HepG2 (cell line): Measurements from ENCODE around the gene TM2D3. TPM values are rescaled to one million over a fixed set of nuclear protein-coding genes. Genes with fewer than 3 reads are reported as not detected.

Source experiments
- ATAC-seq: fragments of 200-7000 bp; cut with Tn5 transposase; 3 replicates; pipeline ENCODE4 v1.9.1; 2020; ENCODE audit warnings: mild to moderate bottlenecking, moderate library complexity
- BruUV-seq: library from RNA; stranded (reverse); fragments of 400-500 nt; replicated peaks from 2 replicates; lab custom pipeline; 2021; lab: Mats Ljungman, UMichigan
- CTCF ChIA-PET: fragments of 300-600 bp; formaldehyde crosslinking; extraction: SDS; loops from one replicate; lab custom pipeline; 2021; ENCODE audit warnings: low total read pairs, inconsistent platforms, low intra/inter-chr PET ratio; lab: Yijun Ruan, JAX
- POLR2A ChIA-PET: fragments of 350-600 bp; sonication (Branson Sonifier 250); formaldehyde crosslinking; loops from one replicate; lab custom pipeline; 2020; ENCODE audit warnings: antibody characterized with exemption, inconsistent platforms; lab: Yijun Ruan, JAX
- DNase-seq: peaks from one replicate; pipeline ENCODE4 v3.0.0-alpha.2; 2015; ENCODE audit warnings: low spot score
- FAIRE-seq: peaks from 3 replicates; lab custom pipeline; 2011; peaks lifted over from hg19 to GRCh38; lab: Jason Lieb, UNC
- H2AFZ ChIP-seq: one replicate; pipeline ENCODE4 v1.6.1; 2011; ENCODE audit warnings: low read length, inconsistent platforms
- H3K27ac ChIP-seq: fragments of 300-600 bp; 3 replicates; pipeline ENCODE4 v1.8.0; 2011; ENCODE audit warnings: mixed run types, mild to moderate bottlenecking, mixed read lengths, low read length, inconsistent platforms; ENCODE audit not compliant: insufficient read depth; ENCODE audit errors: extremely low read length
- H3K27me3 ChIP-seq, 2 experiments: fragments of 200-600 bp in 1 of 2; 2 replicates in 1 of 2; 3 replicates in 1 of 2; pipeline versions ENCODE4 v1.6.0 to v1.8.0; 2011; ENCODE audit warnings: low read length in 2 of 2, mild to moderate bottlenecking in 2 of 2, moderate library complexity in 2 of 2, inconsistent platforms in 1 of 2; ENCODE audit not compliant: insufficient read depth in 2 of 2, control insufficient read depth in 1 of 2
- H3K36me3 ChIP-seq, 2 experiments: fragments of 200-600 bp in 1 of 2; replicated peaks in 1 of 2; 2 replicates in 1 of 2; 3 replicates in 1 of 2; pipeline versions ENCODE4 v1.5.1 to v1.8.0; 2011; ENCODE audit warnings: low read length in 2 of 2, inconsistent platforms in 1 of 2; ENCODE audit not compliant: insufficient read depth in 2 of 2, control insufficient read depth in 1 of 2
- H3K4me1 ChIP-seq: 2 replicates; pipeline ENCODE4 v1.5.1; 2012; ENCODE audit warnings: low read length, inconsistent platforms; ENCODE audit not compliant: insufficient read depth
- H3K4me2 ChIP-seq: 2 replicates; pipeline ENCODE4 v1.6.0; 2011; ENCODE audit warnings: low read depth, low read length, inconsistent platforms
- H3K4me3 ChIP-seq, 3 experiments: fragments of 200-600 bp in 1 of 3; sonication (generic), shearing (Covaris generic) in 1 of 3; replicated peaks in 1 of 3; 2 replicates each; pipeline ENCODE4 v1.5.1; 2011 to 2016; ENCODE audit warnings: low read length in 3 of 3, inconsistent platforms in 2 of 3, low read depth in 2 of 3, mild to moderate bottlenecking in 2 of 3, control low read depth in 1 of 3, mixed read lengths in 1 of 3; ENCODE audit not compliant: insufficient read depth in 1 of 3
- H3K79me2 ChIP-seq: one replicate; pipeline ENCODE4 v1.6.1; 2011; ENCODE audit warnings: low read length, inconsistent platforms; ENCODE audit not compliant: insufficient read depth
- H3K9ac ChIP-seq: 2 replicates; pipeline ENCODE4 v1.6.0; 2011; ENCODE audit warnings: mild to moderate bottlenecking, low read depth, low read length, inconsistent platforms; ENCODE audit not compliant: insufficient read depth
- H3K9me3 ChIP-seq: 2 replicates; pipeline ENCODE4 v1.5.1; 2012; ENCODE audit warnings: mild to moderate bottlenecking, low read length
- H4K20me1 ChIP-seq: 2 replicates; pipeline ENCODE4 v1.6.0; 2011; ENCODE audit warnings: inconsistent platforms, mild to moderate bottlenecking, low read length, moderate library complexity; ENCODE audit not compliant: insufficient read depth
- FOXA3 ChIP-seq: IDR thresholded peaks from 2 replicates; pipeline ENCODE4 v1.6.1; 2016; ENCODE audit warnings: missing genetic modification reagents, missing compliant biosample characterization
- HDAC6 ChIP-seq: fragments of 200-600 bp; sonication (generic); IDR thresholded peaks from 2 replicates; pipeline ENCODE4 v1.7.0; 2017; ENCODE audit warnings: mild to moderate bottlenecking, antibody characterized with exemption, low read length, low read depth
- KLF16 ChIP-seq, 2 experiments: sonication (generic) in 1 of 2; formaldehyde crosslinking in 1 of 2; IDR thresholded peaks; 2 replicates each; pipeline versions ENCODE4 v1.6.1 to v1.8.0; 2016 to 2023; ENCODE audit warnings: missing genetic modification reagents in 2 of 2, missing compliant biosample characterization in 1 of 2
- MED8 ChIP-seq: sonication (generic); formaldehyde crosslinking; IDR thresholded peaks from 2 replicates; pipeline ENCODE4 v1.8.1; 2023; ENCODE audit warnings: mild to moderate bottlenecking, missing genetic modification reagents; ENCODE audit not compliant: insufficient replicate concordance
- MIXL1 ChIP-seq: IDR thresholded peaks from 2 replicates; pipeline ENCODE4 v1.6.1; 2016
- NFKB2 ChIP-seq: sonication (generic); formaldehyde crosslinking; IDR thresholded peaks from 2 replicates; pipeline ENCODE4 v1.4.0; 2020; ENCODE audit warnings: missing genetic modification reagents, borderline replicate concordance
- PAWR ChIP-seq: sonication (generic); formaldehyde crosslinking; IDR thresholded peaks from 2 replicates; pipeline ENCODE4 v1.4.0; 2020; ENCODE audit warnings: missing genetic modification reagents, mild to moderate bottlenecking, borderline replicate concordance
- SIX1 ChIP-seq: sonication (generic); formaldehyde crosslinking; IDR thresholded peaks from 2 replicates; pipeline ENCODE4 v1.4.0; 2020; ENCODE audit warnings: missing genetic modification reagents, borderline replicate concordance
- ZNF124 ChIP-seq: sonication (generic); formaldehyde crosslinking; IDR thresholded peaks from 2 replicates; pipeline ENCODE4 v1.4.0; 2020; ENCODE audit warnings: missing genetic modification reagents
- ZNF598 ChIP-seq: sonication (generic); formaldehyde crosslinking; IDR thresholded peaks from 2 replicates; pipeline ENCODE4 v1.5.1; 2020; ENCODE audit warnings: mild to moderate bottlenecking, missing genetic modification reagents, borderline replicate concordance
- ZNF776 ChIP-seq: sonication (generic); formaldehyde crosslinking; IDR thresholded peaks from 2 replicates; pipeline ENCODE4 v1.4.0; 2020; ENCODE audit warnings: mild to moderate bottlenecking, missing genetic modification reagents
- WGBS: methylation state at CpG from one replicate; pipeline ENCODE4 v1.1.6; 2017; ENCODE audit warnings: low lambda C conversion rate; 5-methylcytosine and 5-hydroxymethylcytosine counted together
- in situ Hi-C: cut with HindIII; loops from 2 replicates; pipeline ENCODE4 v1.10.0; 2017; ENCODE audit warnings: low pct_unique_long_range_greater_than_20kb; ENCODE audit not compliant: extremely low pct_ligation_motif_present
- intact Hi-C: fragments of 100-400 bp; cut with micrococcal nuclease; formaldehyde crosslinking; loops from one replicate; pipeline ENCODE4 v1.10.0; 2022; ENCODE audit not compliant: unreplicated experiment
- polyA plus RNA-seq, 8 experiments: library from polyadenylated mRNA; depleted of rRNA in 3 of 8; stranded (reverse) in 7 of 8; unstranded in 1 of 8; fragments of >200 nt; fragmentation: Illumina TruSeq in 4 of 8; extraction: Trizol in 4 of 8; gene quantifications; 2 replicates each; pipeline versions ENCODE4 v1.2.1 to v1.2.3, GENCODE V29; 2011 to 2016; ENCODE audit warnings: low read depth in 4 of 8, missing spikeins in 1 of 8, mixed read lengths in 1 of 8; ENCODE audit not compliant: insufficient read depth in 1 of 8
- total RNA-seq, 5 experiments: library from RNA; depleted of rRNA; stranded (reverse); fragments of >200 nt; fragmentation: Illumina TruSeq; extraction: Trizol; gene quantifications; 2 replicates each; pipeline ENCODE4 v1.2.3, GENCODE V29; 2016; ENCODE audit warnings: low read depth in 1 of 5
- TF ChIP-seq, protein P1 (sequence below): IDR thresholded peaks from 2 replicates; pipeline ENCODE4 v1.6.1; 2016
- TF ChIP-seq, protein P2 (sequence below): sonication (generic); formaldehyde crosslinking; IDR thresholded peaks from 2 replicates; pipeline ENCODE4 v1.8.0; 2022; ENCODE audit warnings: low read depth, missing genetic modification reagents
- TF ChIP-seq, protein P3 (sequence below): sonication (generic); formaldehyde crosslinking; IDR thresholded peaks from 2 replicates; pipeline ENCODE4 v1.4.0; 2020; ENCODE audit warnings: mild to moderate bottlenecking, low read depth, missing genetic modification reagents

TM2D3 gene
- total and polyA plus RNA-seq, 2 of the 13 experiments (the other 11 are each of a cell fraction or from before 2014, with no cell fraction given): 31.1 to 72.7 TPM

DNA sequence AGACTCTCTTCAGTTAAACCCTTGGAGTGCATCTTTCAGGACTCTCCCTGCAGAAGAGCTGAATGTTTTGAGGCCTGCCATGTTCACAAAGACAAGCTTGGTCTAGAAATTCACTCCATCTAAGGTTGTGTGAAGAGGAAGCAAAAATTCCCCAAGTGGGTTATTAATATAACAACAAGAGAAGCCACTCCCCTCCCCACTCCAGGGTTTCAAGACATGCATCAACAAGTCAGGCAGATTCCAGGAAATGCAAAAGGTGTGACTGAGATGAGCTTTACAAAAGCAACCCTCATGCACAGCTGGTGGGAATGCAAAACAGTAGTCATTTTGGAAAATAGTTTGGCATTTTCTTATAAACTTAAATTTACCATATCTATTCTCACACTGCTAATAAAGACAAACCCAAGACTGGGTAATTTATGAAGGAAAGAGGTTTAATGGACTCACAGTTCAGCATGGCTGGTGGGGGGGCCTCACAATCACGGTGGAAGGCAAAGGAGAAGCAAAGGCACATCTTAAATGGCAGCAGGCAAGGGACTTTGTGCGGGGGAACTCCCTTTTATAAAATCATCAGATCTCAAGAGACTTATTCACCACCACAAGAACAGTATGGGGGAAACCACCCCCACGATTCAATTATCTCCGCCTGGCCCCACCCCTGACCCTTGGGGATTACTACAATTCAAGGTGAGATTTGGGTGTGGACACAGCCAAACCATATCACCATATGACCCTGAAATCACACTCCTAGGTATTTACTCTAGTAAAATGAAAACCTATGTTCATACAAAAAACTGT is 40.8 kb upstream of the TM2D3 start:
- no peak for ATAC-seq
- POLR2A ChIA-PET: no interaction called here
- no peaks in the 10 kb centered on the region for H3K4me1 ChIP-seq
- H3K9ac ChIP-seq: no peak overlapping the region
- 98% methylated on average over 4 of the region's 4 CpGs for WGBS
- H4K20me1 ChIP-seq: no peaks in the 10 kb centered on the region
- no peak overlapping the region for H2AFZ ChIP-seq
- H3K9me3 ChIP-seq: no peaks in the 10 kb centered on the region
- H3K27me3 ChIP-seq: no peaks in the 10 kb centered on the region; a peak in 1 of 5 replicates
- H3K27ac ChIP-seq: no peak overlapping the region
- CTCF ChIA-PET: no interaction called here
- intact Hi-C loops: no loop called here
- no peak for FAIRE-seq
- H3K4me3 ChIP-seq: no peak overlapping the region
- no TSS peak for BruUV-seq
- in situ Hi-C loops: no loop called here
- no peaks in the 10 kb centered on the region for H3K79me2 ChIP-seq
- TF ChIP-seq, protein P1, sequence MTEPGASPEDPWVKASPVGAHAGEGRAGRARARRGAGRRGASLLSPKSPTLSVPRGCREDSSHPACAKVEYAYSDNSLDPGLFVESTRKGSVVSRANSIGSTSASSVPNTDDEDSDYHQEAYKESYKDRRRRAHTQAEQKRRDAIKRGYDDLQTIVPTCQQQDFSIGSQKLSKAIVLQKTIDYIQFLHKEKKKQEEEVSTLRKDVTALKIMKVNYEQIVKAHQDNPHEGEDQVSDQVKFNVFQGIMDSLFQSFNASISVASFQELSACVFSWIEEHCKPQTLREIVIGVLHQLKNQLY: no peak
- TF ChIP-seq ZNF124 (CRISPR knock-in tag) (no peak), NFKB2 (CRISPR knock-in tag) (no peak), ZNF598 (CRISPR knock-in tag) (no peak), PAWR (CRISPR knock-in tag) (no peak), SIX1 (CRISPR knock-in tag) (no peak), MED8 (CRISPR knock-in tag) (no peak), HDAC6 (no peak), FOXA3 (CRISPR knock-in tag) (no peak), ZNF776 (CRISPR knock-in tag) (no peak), MIXL1 (CRISPR knock-in tag) (no peak), KLF16 (CRISPR knock-in tag; IDR thresholded peaks at IDR 0.05) (no peak)
- TF ChIP-seq, protein P2, sequence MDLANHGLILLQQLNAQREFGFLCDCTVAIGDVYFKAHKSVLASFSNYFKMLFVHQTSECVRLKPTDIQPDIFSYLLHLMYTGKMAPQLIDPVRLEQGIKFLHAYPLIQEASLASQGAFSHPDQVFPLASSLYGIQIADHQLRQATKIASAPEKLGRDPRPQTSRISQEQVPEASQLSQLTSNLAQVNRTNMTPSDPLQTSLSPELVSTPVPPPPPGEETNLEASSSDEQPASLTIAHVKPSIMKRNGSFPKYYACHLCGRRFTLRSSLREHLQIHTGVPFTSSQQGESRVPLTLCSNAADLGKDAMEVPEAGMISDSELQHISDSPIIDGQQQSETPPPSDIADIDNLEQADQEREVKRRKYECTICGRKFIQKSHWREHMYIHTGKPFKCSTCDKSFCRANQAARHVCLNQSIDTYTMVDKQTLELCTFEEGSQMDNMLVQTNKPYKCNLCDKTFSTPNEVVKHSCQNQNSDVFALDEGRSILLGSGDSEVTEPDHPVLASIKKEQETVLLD: no peak
- TF ChIP-seq, protein P3, sequence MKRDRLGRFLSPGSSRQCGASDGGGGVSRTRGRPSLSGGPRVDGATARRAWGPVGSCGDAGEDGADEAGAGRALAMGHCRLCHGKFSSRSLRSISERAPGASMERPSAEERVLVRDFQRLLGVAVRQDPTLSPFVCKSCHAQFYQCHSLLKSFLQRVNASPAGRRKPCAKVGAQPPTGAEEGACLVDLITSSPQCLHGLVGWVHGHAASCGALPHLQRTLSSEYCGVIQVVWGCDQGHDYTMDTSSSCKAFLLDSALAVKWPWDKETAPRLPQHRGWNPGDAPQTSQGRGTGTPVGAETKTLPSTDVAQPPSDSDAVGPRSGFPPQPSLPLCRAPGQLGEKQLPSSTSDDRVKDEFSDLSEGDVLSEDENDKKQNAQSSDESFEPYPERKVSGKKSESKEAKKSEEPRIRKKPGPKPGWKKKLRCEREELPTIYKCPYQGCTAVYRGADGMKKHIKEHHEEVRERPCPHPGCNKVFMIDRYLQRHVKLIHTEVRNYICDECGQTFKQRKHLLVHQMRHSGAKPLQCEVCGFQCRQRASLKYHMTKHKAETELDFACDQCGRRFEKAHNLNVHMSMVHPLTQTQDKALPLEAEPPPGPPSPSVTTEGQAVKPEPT (CRISPR knock-in tag): no peak
- DNase-seq: no peak
- peaks cover 2 to 28% of the 10 kb centered on the region in 2 experiments; a peak in 4 of 5 replicates for H3K36me3 ChIP-seq
- H3K4me2 ChIP-seq: no peak overlapping the region
